NCI-H128 (cell line): Measurements from ENCODE around the gene WDR31.
"Not testable (repeated sequence)": the region's sequence is repeated elsewhere in the genome, so short reads cannot be mapped to it uniquely, and the experiment has no call there.

ENCODE experiments used
- DNase-seq: peaks from one replicate; lab custom pipeline; 2025; ENCODE audit not compliant: unreplicated experiment; lab: John Stamatoyannopoulos, UW

The WDR31 gene

DNA sequence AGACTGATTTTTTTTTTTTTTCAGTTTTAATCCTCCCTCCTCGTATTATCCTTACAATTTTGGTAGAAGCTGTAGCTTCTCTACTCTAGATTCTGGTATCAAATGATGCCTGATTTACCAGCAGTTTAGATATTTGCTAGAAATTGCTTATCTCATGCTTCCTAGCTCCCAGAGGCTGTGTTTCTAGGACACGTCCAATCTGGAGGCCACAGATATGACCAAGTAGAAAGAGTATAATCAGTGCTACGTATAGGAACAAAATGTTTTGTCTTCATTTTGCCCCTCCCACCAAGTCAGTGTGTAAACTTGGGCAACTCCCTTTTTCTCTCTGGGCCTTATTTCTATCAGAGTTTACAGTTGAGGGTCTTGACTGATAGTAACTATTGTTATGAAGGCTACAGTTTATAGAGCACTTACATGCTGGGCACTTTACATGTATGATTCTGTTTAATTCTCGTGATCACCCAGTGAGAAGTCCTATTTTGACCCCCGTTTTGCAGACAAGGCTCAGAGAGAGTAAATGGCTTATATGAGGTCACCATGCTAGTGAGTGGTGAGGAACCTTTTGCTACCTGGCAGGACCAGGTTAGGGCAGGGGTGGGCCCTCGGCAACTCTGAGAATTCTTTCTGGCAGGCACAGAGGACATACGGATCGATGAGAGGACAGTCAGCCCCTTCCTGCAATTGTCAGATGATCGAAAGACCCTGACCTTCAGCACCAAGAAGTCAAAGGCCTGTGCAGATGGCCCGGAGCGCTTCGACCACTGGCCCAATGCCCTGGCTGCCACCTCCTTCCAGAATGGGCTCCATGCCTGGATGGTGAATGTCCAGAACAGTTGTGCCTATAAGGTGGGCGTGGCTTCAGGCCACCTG is 29.1 kb upstream of the WDR31 start:
- DNase-seq, result no peak

DNA sequence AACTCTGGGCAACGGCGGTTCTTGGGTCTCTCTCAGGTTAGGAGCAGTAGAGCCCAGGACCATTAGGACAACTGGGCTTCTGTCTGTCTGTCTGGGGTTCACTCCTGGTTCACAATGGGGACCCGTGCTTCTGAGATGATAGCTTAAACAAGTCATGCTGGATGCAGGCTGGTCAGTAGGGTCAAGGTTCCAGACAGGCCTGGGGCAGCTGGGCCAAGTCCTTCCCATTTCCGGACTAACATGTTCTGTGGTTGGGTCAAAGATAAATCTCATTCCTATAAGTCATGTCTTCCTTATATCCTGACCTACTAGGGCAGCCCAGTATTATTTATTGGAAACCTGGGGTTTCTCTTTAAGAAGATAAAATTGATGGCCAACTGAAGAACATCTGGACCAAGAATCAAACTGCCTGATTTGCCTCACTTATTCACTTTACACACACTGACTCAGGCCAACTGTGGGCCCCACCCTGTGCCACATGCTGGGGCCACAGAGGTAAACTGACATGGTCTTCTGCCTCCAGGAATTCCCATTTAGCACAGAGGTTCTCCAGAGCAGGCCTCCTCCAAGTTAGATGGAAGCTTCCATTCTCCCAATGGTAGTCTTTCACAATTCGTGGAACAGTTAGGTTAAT is 28.4 kb upstream of the WDR31 start:
- no peak for DNase-seq

DNA sequence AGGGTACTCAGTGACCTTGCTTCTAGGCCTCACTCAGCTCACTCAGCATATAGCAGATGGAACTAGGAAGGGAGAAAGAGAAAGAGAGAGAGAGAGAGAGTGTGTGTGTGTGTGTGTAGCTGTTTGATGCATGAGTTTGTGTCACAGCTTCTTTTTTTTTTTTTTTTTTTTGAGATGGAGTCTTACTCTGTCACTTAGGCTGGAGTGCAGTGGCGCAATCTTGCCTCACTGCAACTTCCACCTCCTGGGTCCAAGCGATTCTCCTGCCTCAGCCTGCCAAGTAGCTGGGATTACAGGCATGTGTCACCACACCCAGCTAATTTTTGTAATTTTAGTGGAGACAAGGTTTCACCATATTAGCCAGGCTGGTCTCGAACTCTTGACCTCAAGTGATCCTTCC is 25.6 kb upstream of the WDR31 start:
- DNase-seq, result not testable (repeated sequence)

DNA sequence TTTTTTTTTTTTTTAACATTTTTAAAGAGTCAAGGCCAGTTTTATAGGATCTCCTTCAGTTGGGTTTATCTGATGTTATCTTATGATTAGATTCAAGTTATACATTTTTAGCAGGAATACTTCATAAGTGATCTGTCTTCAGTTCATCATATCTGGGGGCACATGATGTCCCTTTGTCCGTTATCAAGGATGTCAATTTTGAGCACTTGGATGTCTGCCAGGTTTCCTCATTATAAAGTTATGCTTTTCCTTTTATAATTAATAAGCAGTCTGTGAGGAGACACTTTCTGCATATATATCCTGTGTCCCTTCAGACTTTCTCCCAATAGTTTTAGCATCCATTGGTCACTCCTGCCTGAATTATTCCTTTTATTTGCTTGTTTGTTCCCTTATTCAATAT is 24.9 kb upstream of the WDR31 start:
- no peak for DNase-seq

DNA sequence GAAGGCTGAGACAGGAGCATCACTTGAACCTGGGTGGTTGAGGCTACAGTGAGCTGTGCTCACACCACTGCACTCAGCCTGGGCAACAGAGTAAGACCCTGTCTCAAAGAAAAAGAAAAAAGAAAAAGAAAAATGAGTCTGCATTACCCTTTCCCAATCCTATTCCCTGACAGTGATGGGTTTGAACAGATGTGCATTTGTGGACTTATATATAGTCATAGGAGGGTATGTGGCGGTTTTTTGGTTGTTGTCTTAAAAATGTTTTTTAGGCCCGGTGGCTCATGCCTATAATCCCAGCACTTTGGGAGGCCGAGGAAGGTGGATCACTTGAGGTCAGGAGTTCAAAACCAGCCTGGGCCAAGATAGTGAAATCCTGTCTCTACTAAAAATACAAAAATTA is 23.3 kb upstream of the WDR31 start:
- DNase-seq, result no peak

DNA sequence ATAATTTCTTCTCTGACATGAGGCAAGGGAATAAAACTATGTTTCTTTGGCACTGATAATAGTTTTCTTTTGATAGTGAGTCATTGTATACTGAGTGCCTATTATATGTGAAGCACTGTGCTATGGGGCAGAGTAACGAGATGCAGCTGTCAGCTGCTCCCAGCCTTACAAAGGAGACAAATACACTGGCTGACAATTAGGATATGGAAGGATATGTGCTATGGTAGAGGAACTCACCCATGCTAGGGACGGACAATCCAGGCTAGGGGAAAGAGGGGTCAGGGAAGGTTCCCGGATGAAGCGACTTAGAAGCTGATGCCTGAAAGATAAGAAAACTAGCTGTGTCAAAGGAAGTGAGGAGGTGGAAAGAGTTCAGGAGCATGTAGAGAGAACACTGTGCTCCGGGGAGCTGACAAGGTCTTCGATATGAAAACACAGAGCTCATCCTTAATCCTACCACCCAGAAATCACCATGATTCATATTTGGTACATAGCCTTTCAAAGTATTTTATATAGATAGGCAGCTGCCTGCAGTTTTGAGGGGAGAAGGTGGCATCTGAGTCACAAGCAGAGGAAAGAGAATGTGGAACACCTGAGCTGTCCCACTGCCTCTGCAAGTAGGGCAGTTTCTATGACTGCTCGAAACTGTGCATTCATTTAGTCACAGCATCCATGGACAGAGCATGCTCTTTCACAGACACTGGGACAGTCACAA is 21.4 kb upstream of the WDR31 start:
- no peak for DNase-seq

DNA sequence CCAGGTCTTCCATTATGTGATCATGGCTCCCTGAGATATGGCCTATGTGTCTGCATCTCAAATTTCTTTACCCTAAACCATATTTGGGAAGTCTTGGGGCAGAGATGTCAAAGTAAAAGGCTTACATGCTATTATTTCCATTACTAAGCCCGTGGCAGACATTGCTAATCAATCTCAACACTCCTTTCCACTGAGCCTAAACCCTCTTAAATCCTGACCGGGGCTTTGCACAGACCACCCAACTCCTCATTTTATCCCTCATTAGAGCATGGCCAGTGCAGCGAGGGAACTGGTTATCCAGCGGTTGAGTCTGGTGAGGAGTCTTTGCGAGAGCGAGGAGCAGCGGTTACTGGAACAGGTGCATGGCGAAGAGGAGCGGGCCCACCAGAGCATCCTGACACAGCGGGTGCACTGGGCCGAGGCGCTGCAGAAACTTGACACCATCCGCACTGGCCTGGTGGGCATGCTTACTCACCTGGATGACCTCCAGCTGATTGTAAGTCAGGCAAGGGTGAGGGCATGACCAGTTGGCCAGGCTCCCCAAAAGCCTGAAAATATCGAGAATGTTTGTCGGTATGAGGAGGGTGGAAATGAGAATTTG is 20.3 kb upstream of the WDR31 start:
- no peak for DNase-seq

DNA sequence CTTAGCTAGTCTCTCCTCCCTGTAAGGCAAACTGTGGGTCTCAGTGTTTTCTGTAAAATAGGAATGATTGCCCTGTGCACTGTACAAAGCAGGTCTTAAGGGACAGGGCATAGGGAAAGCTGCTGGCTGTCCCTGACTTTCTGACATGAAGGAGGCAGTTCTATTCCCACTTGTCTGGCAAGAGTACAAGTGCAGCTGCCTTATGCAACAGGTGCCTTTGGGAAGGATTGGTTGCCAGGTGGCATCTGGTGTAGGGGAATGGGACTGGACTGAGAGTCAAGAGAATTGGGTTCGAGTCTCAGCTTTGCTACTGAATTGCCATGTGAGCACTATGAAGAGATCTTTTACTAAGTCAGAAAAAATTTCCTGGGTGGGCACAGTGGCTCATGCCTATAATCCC is 19.3 kb upstream of the WDR31 start:
- DNase-seq, result no peak

DNA sequence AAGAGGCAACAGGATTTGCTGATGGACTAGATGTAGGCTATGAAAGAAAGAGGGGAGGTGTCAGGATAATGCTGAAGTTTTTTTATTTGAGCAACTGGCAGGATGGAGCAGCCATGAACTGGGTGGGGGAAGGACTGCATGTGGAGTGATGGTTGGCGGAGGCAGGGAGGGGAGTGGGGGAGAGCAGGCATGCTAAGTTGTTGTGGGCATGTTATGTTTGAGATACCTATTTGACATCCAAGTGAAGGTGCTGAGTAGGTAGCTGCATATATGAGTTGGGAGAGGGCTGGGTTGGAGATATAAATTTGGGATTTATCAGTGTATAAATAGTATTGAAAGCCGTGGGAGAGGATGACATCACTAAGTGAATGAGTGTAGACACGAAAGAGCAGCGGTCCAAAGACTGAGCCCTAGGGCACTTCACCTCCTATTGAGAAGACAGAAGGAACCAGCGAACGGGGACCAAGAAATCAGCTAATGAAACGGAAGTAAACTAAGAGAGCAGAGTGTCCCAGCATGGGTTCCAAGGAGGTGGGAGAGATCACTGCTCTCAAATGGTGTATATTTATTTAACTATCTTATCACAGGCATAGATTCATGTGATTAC is 16.7 kb upstream of the WDR31 start:
- DNase-seq, result no peak

DNA sequence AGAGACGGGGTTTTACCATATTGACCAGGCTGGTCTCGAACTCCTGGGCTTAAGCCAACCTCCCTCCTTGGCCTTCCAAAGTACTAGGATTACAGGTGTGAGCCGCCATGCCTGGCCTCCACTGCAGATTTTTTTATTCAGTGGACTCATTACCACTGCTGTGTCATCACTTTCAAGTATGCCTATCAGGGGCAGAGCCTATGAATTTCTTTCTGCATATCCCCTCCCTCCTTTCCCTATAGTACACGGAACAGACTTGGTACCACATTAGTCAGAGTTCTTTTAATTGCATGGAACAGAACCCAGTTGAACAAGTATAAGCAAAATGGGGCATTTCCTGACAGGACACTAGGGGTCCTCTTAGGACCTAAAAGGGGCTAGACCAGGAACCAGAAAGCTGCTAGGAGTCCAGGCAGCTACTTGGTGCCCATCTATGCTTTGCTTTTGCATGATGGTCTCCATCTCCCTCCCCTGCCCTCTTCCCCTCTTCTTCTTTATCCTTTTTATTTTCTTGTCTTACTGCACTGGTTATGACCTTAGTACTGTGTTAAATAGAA is 15.0 kb upstream of the WDR31 start:
- DNase-seq, result no peak

DNA sequence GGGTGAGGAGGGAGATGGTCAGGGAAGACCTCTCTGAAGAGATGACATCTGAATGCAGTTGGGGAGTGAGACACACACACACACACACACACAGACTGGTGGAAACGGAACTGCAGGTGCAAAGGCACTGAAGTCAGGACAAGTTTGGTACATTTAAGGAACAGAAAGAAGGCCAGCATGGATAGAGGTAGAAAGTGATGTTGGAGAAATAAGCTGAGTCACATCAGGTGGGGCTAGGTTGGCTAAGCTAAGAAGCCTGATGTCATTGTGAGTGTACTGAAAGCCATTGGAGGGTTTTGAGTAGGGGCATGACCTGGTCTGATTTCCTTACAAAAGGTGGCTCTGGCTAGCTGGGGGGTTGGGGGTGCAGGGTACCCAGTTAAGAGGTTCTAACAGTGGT is 12.3 kb upstream of the WDR31 start:
- DNase-seq, result no peak

DNA sequence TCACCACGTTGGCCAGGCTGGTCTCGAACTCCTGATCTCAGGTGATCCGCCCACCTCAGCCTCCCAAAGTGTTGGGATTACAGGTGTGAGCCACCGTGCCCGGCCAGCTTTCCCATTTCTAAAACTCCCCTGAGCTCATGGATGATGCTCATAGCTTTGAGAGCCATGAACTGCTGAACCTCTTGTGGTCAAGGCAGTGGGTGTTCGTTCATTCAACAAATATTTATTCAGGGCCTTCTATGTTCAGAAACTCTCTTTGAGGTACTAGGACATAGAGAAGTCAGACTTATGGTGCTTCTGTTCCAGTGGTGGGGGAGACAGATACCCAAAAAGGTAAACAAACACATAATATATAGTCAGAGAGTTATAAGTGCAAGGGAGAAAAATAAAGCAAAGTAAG is 11.9 kb upstream of the WDR31 start:
- no peak for DNase-seq

DNA sequence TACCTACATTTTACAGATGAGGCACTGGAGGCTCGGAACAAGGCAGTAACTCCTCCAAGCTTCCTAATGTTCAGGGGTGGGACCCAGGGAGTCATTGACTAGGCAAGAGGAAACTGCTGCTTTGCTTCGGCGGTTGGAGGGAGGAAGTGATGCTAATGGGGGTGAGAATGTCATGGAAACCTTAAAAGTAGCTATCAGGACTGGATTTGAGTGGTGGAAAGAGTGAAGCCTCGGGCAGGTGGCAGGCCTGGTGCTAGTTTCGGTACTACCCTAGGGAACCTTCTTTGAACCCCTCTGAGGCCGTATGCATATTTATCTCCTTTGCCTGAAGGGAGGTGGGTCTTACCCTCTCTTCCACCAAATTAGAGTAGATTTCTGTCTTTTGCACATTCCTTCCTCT is 10.9 kb upstream of the WDR31 start:
- no peak for DNase-seq

DNA sequence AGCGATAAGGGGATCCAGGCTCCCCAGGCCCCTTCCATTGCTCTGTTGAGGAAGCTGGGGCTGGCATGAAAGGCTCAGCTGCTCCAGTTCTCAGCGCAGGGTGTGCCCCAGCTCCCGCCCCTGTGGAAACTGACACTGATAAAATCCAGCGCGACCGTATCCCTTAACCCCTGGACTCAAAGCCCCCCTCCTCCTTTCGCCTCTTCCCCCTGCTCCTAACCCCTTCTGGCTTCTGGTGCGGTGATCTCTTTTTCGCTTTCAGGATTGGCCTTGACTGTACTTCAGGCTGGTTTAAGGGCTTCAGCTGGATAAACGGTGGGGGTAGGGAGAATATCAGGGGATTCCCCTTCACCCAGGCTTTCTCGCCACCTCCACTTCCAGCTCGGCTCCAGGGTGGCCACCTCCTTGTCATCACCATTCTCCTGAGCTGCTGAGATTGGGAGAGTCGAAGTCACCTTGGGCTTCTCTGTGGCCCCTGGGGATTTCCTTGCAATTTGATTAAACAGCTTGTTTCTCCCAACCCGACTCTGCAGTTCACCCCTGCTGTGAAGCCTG is 10.1 kb upstream of the WDR31 start:
- DNase-seq, result no peak

DNA sequence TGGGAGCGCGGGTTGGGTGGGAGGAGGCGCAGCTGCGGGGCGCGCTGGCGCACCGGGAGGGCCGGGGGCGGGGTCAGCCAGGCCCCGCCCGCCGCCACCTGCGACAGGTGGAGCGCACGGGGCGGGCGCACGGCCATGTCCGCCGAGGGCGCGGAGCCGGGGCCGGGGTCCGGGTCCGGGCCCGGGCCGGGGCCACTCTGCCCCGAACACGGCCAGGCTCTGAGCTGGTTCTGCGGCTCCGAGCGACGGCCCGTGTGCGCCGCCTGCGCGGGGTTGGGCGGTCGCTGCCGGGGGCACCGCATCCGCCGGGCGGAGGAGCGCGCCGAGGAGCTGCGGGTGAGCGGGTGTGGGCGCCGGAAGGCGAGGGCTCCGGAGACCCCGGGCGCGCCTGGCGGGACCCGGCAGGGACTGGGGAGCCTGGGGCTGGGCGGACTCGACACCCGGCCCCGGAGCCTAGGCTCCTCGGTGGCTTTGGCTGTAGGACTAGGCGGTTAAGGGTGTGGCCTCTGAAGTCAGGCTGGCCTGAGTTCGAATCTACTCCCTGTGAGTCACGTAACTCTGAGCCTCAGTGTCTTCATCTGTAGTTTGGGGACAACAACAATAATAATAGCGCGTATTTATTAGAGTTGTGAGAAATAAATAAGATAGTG is 9.5 kb upstream of the WDR31 start, which contains the start of gene BSPRY:
BSPRY (plus strand) TSS at position 97 of the 650 bp plus-strand sequence; CDS start at position 136, 39 bp downstream.
- no peak for DNase-seq

DNA sequence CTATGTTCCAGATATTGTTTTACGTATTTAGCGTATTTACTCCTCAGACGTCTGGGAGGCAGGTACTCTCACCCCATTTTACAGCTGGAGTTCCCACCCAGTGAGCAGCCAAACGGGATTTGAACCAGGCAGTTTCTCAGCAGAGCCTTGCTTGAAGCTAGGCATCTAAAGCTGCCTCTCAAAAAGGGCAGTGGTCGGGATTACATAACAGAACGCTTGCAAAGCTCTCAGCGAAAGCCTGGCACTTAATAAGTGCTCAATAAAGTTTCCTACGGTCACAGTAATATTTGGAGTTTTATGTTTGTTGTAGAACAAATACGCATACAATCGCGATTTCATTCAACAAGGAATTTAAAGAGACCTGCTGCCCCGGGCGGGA is 9.0 kb upstream of the WDR31 start:
- no peak for DNase-seq

DNA sequence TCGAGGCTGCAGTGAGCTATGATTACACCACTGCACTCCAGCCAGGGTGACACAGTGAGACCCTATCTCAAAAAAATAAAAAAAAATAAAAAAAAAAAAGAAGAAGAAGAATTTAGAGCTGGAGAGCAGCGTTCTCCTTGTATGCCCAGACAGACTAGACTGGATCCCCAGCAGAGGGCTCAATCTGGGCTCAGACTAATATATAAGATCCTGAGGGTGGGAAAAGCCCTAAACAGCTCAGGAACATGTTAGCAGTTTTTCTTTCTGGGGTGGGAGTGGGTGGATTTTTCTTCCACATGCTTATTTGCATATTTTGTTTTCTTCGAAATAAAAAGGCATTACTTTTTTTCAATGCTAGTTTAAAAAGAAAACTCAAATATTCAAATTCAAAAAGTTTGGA is 8.4 kb upstream of the WDR31 start:
- no peak for DNase-seq

DNA sequence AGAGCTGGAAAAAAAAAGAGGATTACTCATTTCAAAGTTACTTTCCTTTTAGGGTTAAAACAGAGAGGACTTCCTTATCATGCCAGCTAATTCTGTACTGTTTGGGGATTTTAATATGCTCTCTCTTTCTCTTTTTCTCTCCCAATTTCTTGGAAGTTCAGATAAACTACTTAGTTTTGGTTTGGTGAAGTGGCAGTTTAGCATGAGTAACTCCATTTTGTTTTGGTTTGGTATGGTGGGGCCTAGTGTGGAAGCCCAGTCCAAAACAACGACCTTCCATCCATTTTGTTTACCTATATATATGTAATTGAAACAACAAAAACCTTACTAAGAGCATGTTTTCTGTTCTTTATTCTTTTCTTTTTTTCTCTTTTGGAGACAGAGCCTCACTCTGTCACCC is 5.6 kb upstream of the WDR31 start:
- DNase-seq, result no peak

DNA sequence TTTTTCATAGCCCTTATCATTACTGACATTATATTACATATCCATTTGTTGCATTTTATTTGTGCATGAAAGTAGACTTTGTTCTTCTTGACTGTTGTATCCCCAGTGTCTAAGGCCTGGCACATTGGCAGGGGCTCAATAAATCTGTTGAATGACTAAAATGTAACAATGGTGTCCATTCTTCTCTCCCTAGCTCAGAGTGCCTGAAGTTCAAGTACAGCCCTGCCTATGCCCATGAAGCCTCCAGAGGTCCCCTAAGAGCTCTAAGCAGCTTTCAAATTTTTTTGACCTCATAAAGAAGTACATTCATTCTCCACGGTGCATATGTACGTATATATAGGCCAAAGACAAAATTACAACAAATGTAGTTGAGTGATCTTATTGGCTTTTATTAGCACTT is 5.1 kb upstream of the WDR31 start:
- DNase-seq, result no peak

DNA sequence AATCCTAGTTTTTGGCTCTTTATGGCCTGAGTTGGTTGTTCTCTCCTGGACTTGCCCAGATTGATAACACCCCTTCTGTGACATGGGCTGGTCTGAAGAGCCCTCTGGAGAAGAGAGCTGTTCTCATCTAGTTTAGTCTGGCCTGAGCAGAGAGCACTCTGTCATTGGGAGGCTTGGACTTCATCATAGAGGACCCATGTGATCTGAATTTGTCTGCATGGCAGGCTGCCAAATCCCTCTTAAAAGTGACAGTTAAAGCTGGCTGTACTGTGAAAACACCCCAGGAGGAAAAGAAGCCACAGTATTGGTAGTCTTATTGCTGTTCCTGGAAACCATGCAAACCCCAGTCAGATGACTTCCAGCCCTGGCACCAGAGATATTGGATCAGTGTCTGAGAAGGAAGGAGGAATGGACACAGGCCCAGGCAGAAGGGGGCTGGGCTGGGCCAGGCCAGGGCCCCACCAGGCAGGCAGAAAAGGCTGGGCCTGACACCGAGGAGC is 3.7 kb upstream of the WDR31 start:
- DNase-seq, result peak; percentile 66
